Measurements from ENCODE around the gene BICC1.

Gene BICC1

DNA sequence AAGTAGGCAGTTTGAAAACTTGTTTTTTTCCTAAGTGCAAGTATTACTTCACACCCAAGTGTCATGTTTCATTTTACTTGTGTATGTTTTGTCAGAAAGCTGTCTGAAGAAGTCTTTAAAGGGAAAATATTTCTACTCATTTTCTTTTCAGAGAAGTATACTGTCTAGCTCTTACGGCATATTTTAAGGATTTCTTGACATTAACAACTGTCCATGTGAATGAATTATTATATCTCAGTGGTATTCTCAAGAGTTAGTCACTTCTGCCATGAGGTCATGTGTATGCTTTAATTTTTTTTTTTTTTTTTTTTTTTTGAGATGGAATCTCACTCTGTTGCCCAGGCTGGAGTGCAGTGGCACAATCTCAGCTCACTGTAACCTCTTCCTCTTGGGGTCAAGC, 229.5 kb downstream of the BICC1 start:
- no peak overlapping the region for H3K23ac ChIP-seq (ENCODE audit: low read depth, low read length, poor library complexity)
- no peak overlapping the region for H2AK5ac ChIP-seq (ENCODE audit: low read depth, low read length)
- H3K27me3 ChIP-seq (ENCODE audit: control insufficient read depth in 3 of 3, insufficient read depth in 3 of 3, low read depth in 1 of 3, low read length in 3 of 3): no peaks in the 10 kb centered on the region
- H2BK120ac ChIP-seq (ENCODE audit: low read depth, low read length): no peak overlapping the region
- H3K36me3 ChIP-seq (replicated peaks in 1 of 2; ENCODE audit: control insufficient read depth in 2 of 2, insufficient read depth in 2 of 2, low read length in 2 of 2): no peaks in the 10 kb centered on the region
- H3K9ac ChIP-seq (ENCODE audit: low read depth, low read length, poor library complexity): no peak overlapping the region
- H3K9me3 ChIP-seq (replicated peaks in 1 of 2; ENCODE audit: control insufficient read depth in 2 of 2, insufficient read depth in 1 of 2, low read depth in 1 of 2, low read length in 2 of 2): peaks cover 0 to 5% of the 10 kb centered on the region in 2 donors
- no peak for DNase-seq (ENCODE audit: low spot score)
- H4K91ac ChIP-seq (ENCODE audit: low read depth, low read length, poor library complexity): no peak overlapping the region
- H4K8ac ChIP-seq (ENCODE audit: low read depth, low read length): no peak overlapping the region
- no peaks in the 10 kb centered on the region for H3K79me1 ChIP-seq (ENCODE audit: low read depth, low read length)
- no peak overlapping the region for H3K4me3 ChIP-seq (ENCODE audit: low read length in 2 of 2)
- no peak overlapping the region for H2BK15ac ChIP-seq (ENCODE audit: low read length)
- no peak overlapping the region for H3K18ac ChIP-seq (ENCODE audit: low read length)
- no peak overlapping the region for H3K27ac ChIP-seq (replicated peaks; ENCODE audit: low read length)
- no CpG with 5 or more reads among the region's 1 CpG for whole genome bisulfite sequencing, 2 donors (ENCODE audit: extremely low coverage in 2 of 2, insufficient read length in 2 of 2, insufficient replicate concordance in 1 of 2)
- H2BK12ac ChIP-seq (ENCODE audit: low read length): no peak overlapping the region
- peaks cover 3 to 15% of the 10 kb centered on the region in 2 donors for H3K4me1 ChIP-seq (ENCODE audit: control insufficient read depth in 2 of 2, insufficient read depth in 1 of 2, low read depth in 1 of 2, low read length in 2 of 2)
- H3K4me2 ChIP-seq (ENCODE audit: insufficient read depth, low read length, poor library complexity, severe bottlenecking): no peak overlapping the region
- H3K14ac ChIP-seq (ENCODE audit: low read length): no peak overlapping the region
- H2AFZ ChIP-seq (ENCODE audit: low read length): no peak overlapping the region
- H3K4ac ChIP-seq (ENCODE audit: low read length): no peak overlapping the region
- H2BK5ac ChIP-seq (ENCODE audit: low read length): no peak overlapping the region

DNA sequence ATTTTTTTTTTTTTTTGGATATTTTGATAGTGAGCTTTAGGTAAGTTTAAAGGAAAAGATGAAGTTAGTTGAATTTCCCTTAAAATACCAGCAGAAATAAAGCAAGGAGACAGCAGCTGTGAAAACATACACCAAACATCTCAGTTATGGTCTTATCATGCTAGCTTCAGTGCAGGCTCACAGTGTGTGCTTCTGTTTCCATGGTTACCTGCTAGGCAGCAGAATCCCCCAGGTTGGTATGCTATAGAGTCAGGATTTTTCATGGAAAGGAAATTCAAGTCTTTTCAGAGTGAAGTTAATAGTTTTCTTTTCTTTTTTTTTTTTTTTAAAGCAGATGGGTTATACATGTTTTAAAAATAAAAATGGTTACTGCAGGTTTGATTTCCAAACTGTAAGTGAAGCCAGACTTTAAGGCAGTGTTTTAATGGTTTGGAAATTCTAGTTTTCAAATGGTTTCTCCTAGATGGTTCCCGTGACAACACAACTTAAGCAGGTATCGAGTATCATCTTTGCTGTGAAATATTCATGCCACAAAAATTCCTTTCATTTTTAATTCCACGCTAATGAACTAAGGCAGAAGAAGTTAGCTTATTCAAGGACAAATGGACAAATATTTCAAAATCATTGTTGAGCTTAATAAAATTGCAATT, 230.9 kb downstream of the BICC1 start:
- no peak overlapping the region for H2BK15ac ChIP-seq (ENCODE audit: low read length)
- DNase-seq (ENCODE audit: low spot score): peak; percentile 41
- peak overlapping the region in 1 of 2 donors; percentile 16 for H3K4me3 ChIP-seq (ENCODE audit: low read length in 2 of 2)
- H3K9me3 ChIP-seq (replicated peaks in 1 of 2; ENCODE audit: control insufficient read depth in 2 of 2, insufficient read depth in 1 of 2, low read depth in 1 of 2, low read length in 2 of 2): peaks cover 0 to 5% of the 10 kb centered on the region in 2 donors
- no peak overlapping the region for H3K14ac ChIP-seq (ENCODE audit: low read length)
- H3K27me3 ChIP-seq (ENCODE audit: control insufficient read depth in 3 of 3, insufficient read depth in 3 of 3, low read depth in 1 of 3, low read length in 3 of 3): no peaks in the 10 kb centered on the region
- H2BK12ac ChIP-seq (ENCODE audit: low read length): no peak overlapping the region
- no peaks in the 10 kb centered on the region for H3K36me3 ChIP-seq (replicated peaks in 1 of 2; ENCODE audit: control insufficient read depth in 2 of 2, insufficient read depth in 2 of 2, low read length in 2 of 2)
- H3K9ac ChIP-seq (ENCODE audit: low read depth, low read length, poor library complexity): no peak overlapping the region
- no peak overlapping the region for H4K91ac ChIP-seq (ENCODE audit: low read depth, low read length, poor library complexity)
- no peak overlapping the region for H2AK5ac ChIP-seq (ENCODE audit: low read depth, low read length)
- H3K18ac ChIP-seq (ENCODE audit: low read length): no peak overlapping the region
- no peak overlapping the region for H3K27ac ChIP-seq (replicated peaks; ENCODE audit: low read length)
- H3K4ac ChIP-seq (ENCODE audit: low read length): no peak overlapping the region
- H3K79me1 ChIP-seq (ENCODE audit: low read depth, low read length): no peaks in the 10 kb centered on the region
- no CpG with 5 or more reads among the region's 3 CpGs for WGBS, 2 donors (ENCODE audit: extremely low coverage in 2 of 2, insufficient read length in 2 of 2, insufficient replicate concordance in 1 of 2)
- peaks cover 3 to 15% of the 10 kb centered on the region in 2 donors for H3K4me1 ChIP-seq (ENCODE audit: control insufficient read depth in 2 of 2, insufficient read depth in 1 of 2, low read depth in 1 of 2, low read length in 2 of 2)
- H2AFZ ChIP-seq (ENCODE audit: low read length): peak overlapping the region; percentile 18
- H3K4me2 ChIP-seq (ENCODE audit: insufficient read depth, low read length, poor library complexity, severe bottlenecking): no peak overlapping the region
- no peak overlapping the region for H3K23ac ChIP-seq (ENCODE audit: low read depth, low read length, poor library complexity)
- no peak overlapping the region for H2BK120ac ChIP-seq (ENCODE audit: low read depth, low read length)
- H4K8ac ChIP-seq (ENCODE audit: low read depth, low read length): no peak overlapping the region
- H2BK5ac ChIP-seq (ENCODE audit: low read length): no peak overlapping the region

DNA sequence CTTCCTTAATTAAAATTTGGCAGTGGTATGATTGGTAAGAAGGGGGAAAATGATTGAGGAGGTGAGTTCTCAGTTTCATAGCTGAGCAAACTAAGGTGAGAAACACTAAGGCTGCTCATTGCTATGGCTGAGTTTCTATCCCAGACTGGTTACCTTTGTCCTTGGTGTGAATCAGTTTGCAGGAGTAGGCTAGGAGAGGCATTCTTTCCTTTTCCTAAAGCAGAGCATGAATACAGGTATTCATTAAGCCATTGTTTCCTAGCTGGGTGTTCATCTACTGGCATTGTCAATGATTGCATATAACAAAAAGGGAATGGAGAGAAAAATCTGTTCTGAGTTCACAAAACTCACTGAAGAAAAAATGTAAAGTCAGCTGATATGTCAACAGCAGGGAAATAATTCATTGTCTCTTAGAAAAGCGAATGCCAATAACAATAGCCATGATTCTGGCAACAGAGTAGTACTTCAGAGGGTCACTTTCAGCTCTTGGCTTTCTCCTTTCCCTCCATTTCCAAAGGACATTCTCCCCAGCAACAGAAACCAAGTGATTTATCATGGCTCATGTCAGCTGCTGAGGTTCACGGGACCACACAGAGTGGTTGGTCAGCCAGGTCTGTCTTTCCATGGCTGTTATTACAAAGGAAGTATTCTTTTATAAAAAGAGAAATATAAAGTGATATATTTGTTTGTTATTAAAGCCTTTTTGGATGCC, 234.0 kb downstream of the BICC1 start:
- H3K23ac ChIP-seq (ENCODE audit: low read depth, low read length, poor library complexity): no peak overlapping the region
- H2BK15ac ChIP-seq (ENCODE audit: low read length): no peak overlapping the region
- H2AK5ac ChIP-seq (ENCODE audit: low read depth, low read length): no peak overlapping the region
- H4K91ac ChIP-seq (ENCODE audit: low read depth, low read length, poor library complexity): no peak overlapping the region
- DNase-seq (ENCODE audit: low spot score): no peak
- no peak overlapping the region for H3K27ac ChIP-seq (replicated peaks; ENCODE audit: low read length)
- WGBS, 2 donors (ENCODE audit: extremely low coverage in 2 of 2, insufficient read length in 2 of 2, insufficient replicate concordance in 1 of 2): no CpG with 5 or more reads among the region's 2 CpGs
- peak overlapping the region; percentile 5 for H2AFZ ChIP-seq (ENCODE audit: low read length)
- no peaks in the 10 kb centered on the region for H3K36me3 ChIP-seq (replicated peaks in 1 of 2; ENCODE audit: control insufficient read depth in 2 of 2, insufficient read depth in 2 of 2, low read length in 2 of 2)
- H3K14ac ChIP-seq (ENCODE audit: low read length): no peak overlapping the region
- no peak overlapping the region for H3K9ac ChIP-seq (ENCODE audit: low read depth, low read length, poor library complexity)
- H3K4me3 ChIP-seq (ENCODE audit: low read length in 2 of 2): no peak overlapping the region
- H4K8ac ChIP-seq (ENCODE audit: low read depth, low read length): no peak overlapping the region
- H3K79me1 ChIP-seq (ENCODE audit: low read depth, low read length): no peaks in the 10 kb centered on the region
- H3K4me1 ChIP-seq (ENCODE audit: control insufficient read depth in 2 of 2, insufficient read depth in 1 of 2, low read depth in 1 of 2, low read length in 2 of 2): peaks cover 3 to 15% of the 10 kb centered on the region in 2 donors
- no peak overlapping the region for H2BK120ac ChIP-seq (ENCODE audit: low read depth, low read length)
- no peaks in the 10 kb centered on the region for H3K27me3 ChIP-seq (ENCODE audit: control insufficient read depth in 3 of 3, insufficient read depth in 3 of 3, low read depth in 1 of 3, low read length in 3 of 3)
- no peak overlapping the region for H2BK12ac ChIP-seq (ENCODE audit: low read length)
- H3K9me3 ChIP-seq (replicated peaks in 1 of 2; ENCODE audit: control insufficient read depth in 2 of 2, insufficient read depth in 1 of 2, low read depth in 1 of 2, low read length in 2 of 2): peaks cover 0 to 5% of the 10 kb centered on the region in 2 donors
- H3K4me2 ChIP-seq (ENCODE audit: insufficient read depth, low read length, poor library complexity, severe bottlenecking): no peak overlapping the region
- no peak overlapping the region for H2BK5ac ChIP-seq (ENCODE audit: low read length)
- H3K4ac ChIP-seq (ENCODE audit: low read length): no peak overlapping the region
- H3K18ac ChIP-seq (ENCODE audit: low read length): no peak overlapping the region

DNA sequence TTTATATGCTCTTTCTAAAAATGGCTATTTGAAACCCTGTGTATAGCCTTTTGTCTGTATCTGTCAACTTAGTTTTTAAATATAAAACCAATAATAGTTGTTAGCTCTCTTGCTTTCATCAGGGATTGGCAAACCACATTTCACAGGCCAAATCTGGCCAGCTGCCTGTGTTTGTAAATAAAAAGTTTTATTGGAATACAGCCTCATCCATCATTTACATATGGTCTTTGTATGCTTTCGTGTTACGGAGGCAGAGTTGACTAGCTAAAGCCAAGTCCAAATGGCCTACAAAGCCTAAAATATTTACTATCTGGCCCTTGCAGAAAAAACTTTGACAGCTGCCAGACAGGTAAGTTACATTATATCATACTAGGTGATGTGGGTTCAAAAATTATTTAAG, 235.0 kb downstream of the BICC1 start:
- Histone ChIP-seq H3K27me3 (ENCODE audit: control insufficient read depth in 3 of 3, insufficient read depth in 3 of 3, low read depth in 1 of 3, low read length in 3 of 3) (no peaks in the 10 kb centered on the region), H4K91ac (ENCODE audit: low read depth, low read length, poor library complexity) (no peak overlapping the region), H3K4me1 (ENCODE audit: control insufficient read depth in 2 of 2, insufficient read depth in 1 of 2, low read depth in 1 of 2, low read length in 2 of 2) (peaks cover 4 to 14% of the 10 kb centered on the region in 2 donors)

More for the DNA sequence above, 235.0 kb downstream of the BICC1 start:
- Histone ChIP-seq H3K9me3 (replicated peaks in 1 of 2; ENCODE audit: control insufficient read depth in 2 of 2, insufficient read depth in 1 of 2, low read depth in 1 of 2, low read length in 2 of 2) (peaks cover 0 to 5% of the 10 kb centered on the region in 2 donors), H3K79me1 (ENCODE audit: low read depth, low read length) (no peaks in the 10 kb centered on the region), H3K4me3 (ENCODE audit: low read length in 2 of 2) (no peak overlapping the region), H2BK12ac (ENCODE audit: low read length) (no peak overlapping the region), H3K18ac (ENCODE audit: low read length) (no peak overlapping the region), H3K36me3 (replicated peaks in 1 of 2; ENCODE audit: control insufficient read depth in 2 of 2, insufficient read depth in 2 of 2, low read length in 2 of 2) (no peaks in the 10 kb centered on the region), H2AK5ac (ENCODE audit: low read depth, low read length) (no peak overlapping the region), H2BK15ac (ENCODE audit: low read length) (no peak overlapping the region), H2BK120ac (ENCODE audit: low read depth, low read length) (no peak overlapping the region), H3K9ac (ENCODE audit: low read depth, low read length, poor library complexity) (no peak overlapping the region), H3K14ac (ENCODE audit: low read length) (no peak overlapping the region), H4K8ac (ENCODE audit: low read depth, low read length) (no peak overlapping the region), H2AFZ (ENCODE audit: low read length) (no peak overlapping the region), H3K4ac (ENCODE audit: low read length) (no peak overlapping the region), H3K27ac (replicated peaks; ENCODE audit: low read length) (no peak overlapping the region), H3K4me2 (ENCODE audit: insufficient read depth, low read length, poor library complexity, severe bottlenecking) (no peak overlapping the region), H2BK5ac (ENCODE audit: low read length) (no peak overlapping the region), H3K23ac (ENCODE audit: low read depth, low read length, poor library complexity) (no peak overlapping the region)
- no peak for DNase-seq (ENCODE audit: low spot score)
- no CpG with 5 or more reads among the region's 2 CpGs for WGBS, 2 donors (ENCODE audit: extremely low coverage in 2 of 2, insufficient read length in 2 of 2, insufficient replicate concordance in 1 of 2)
